Keratinocyte (primary cell): ENCODE results near the gene ZNF407.

Experiments
- CTCF ChIP-seq, 3 experiments: IDR thresholded peaks in 1 of 3; conservative IDR thresholded peaks in 1 of 3; optimal IDR thresholded peaks in 1 of 3; 2 replicates in 2 of 3; 3 replicates in 1 of 3; pipeline versions ENCODE3 to v1.5.1; 2011; ENCODE audit warnings: low read length in 3 of 3, mild to moderate bottlenecking in 3 of 3, moderate library complexity in 2 of 3, control low read depth in 1 of 3, inconsistent platforms in 1 of 3; ENCODE audit not compliant: insufficient read depth in 2 of 3; ENCODE audit errors: extremely low read depth in 1 of 3
- EZH2 ChIP-seq: IDR thresholded peaks from one replicate; pipeline ENCODE4 v1.6.1; 2012; ENCODE audit warnings: inconsistent platforms, mild to moderate bottlenecking, low read length, moderate library complexity

- no peak for TF ChIP-seq CTCF (optimal IDR thresholded peaks at IDR 0.05 in 1 of 3, IDR thresholded peaks at IDR 0.05 in 1 of 3, conservative IDR thresholded peaks at IDR 0.05 in 1 of 3; ENCODE audit: extremely low read depth in 1 of 3, insufficient read depth in 2 of 3, low read length in 3 of 3)
- no peak for TF ChIP-seq EZH2
Observed at GRCh38 chr18:75065251-75066000, 467.8 kb downstream of the ZNF407 start.
